HCT116 (cell line): ENCODE results near the gene CD24. TPM values are rescaled to one million over a fixed set of nuclear protein-coding genes. Genes with fewer than 3 reads are reported as not detected.

Experiments
- ATAC-seq: fragments of 200-7000 bp; cut with Tn5 transposase; 2 replicates; pipeline ENCODE4 v1.9.1; 2020; ENCODE audit warnings: mild to moderate bottlenecking, moderate library complexity
- BruUV-seq: library from RNA; stranded (reverse); fragments of 400-500 nt; replicated peaks from 2 replicates; lab custom pipeline; 2021; lab: Mats Ljungman, UMichigan
- CTCF ChIA-PET: fragments of 300-600 bp; sonication (Branson Sonifier 250); formaldehyde crosslinking; loops from one replicate; lab custom pipeline; 2021; ENCODE audit warnings: antibody characterized with exemption; lab: Charles Lee
- POLR2A ChIA-PET: fragments of 300-600, 350-600 bp; sonication (Branson Sonifier 250); formaldehyde crosslinking; loops from one replicate; lab custom pipeline; 2021; ENCODE audit warnings: antibody characterized with exemption; lab: Charles Lee
- RAD21 ChIA-PET, 2 experiments: fragments of 300-600 bp; sonication (Branson Sonifier 250); formaldehyde crosslinking; loops; one replicate each; lab custom pipeline; 2023; ENCODE audit warnings: low total read pairs in 2 of 2; ENCODE audit not compliant: uncharacterized antibody in 2 of 2, unreplicated experiment in 2 of 2, low non-redundant PET in 1 of 2; lab: Charles Lee
- DNase-seq: peaks from one replicate; pipeline ENCODE4 v3.0.0-alpha.2; 2010; ENCODE audit warnings: low read depth, low spot score
- H2AFZ ChIP-seq: fragments of 200-600 bp; shearing (Covaris generic), sonication (generic); 2 replicates; pipeline ENCODE4 v1.6.1; 2017; ENCODE audit warnings: low read depth, mixed run types, mixed read lengths, antibody characterized with exemption, low read length; ENCODE audit not compliant: poor library complexity, severe bottlenecking
- H3K27ac ChIP-seq: 2 replicates; pipeline ENCODE4 v1.5.1; 2012; ENCODE audit warnings: low read depth, low read length
- H3K27me3 ChIP-seq: fragments of 200-600 bp; sonication (generic); 2 replicates; pipeline ENCODE4 v1.6.1; 2016; ENCODE audit warnings: mixed run types, low read length, mixed read lengths; ENCODE audit not compliant: insufficient read depth
- H3K36me3 ChIP-seq, 2 experiments: fragments of 200-500 bp in 1 of 2; fragments of 200-600 bp in 1 of 2; sonication (Bioruptor generic) in 1 of 2; sonication (generic) in 1 of 2; 2 replicates each; pipeline versions ENCODE4 v1.5.1 to v1.6.1; 2014 to 2016; ENCODE audit warnings: low read length in 2 of 2, inconsistent platforms in 1 of 2, mixed read lengths in 1 of 2, mixed run types in 1 of 2; ENCODE audit not compliant: insufficient read depth in 2 of 2, control insufficient read depth in 1 of 2
- H3K4me1 ChIP-seq, 2 experiments: fragments of 200-600 bp in 1 of 2; sonication (generic) in 1 of 2; 2 replicates each; pipeline versions ENCODE4 v1.5.1 to v1.6.1; 2012 to 2017; ENCODE audit warnings: low read length in 2 of 2, inconsistent platforms in 1 of 2, mild to moderate bottlenecking in 1 of 2, mixed read lengths in 1 of 2, mixed run types in 1 of 2, moderate library complexity in 1 of 2; ENCODE audit not compliant: insufficient read depth in 2 of 2, control insufficient read depth in 1 of 2
- H3K4me2 ChIP-seq: fragments of 200-600 bp; sonication (generic); 2 replicates; pipeline ENCODE4 v1.6.1; 2017; ENCODE audit warnings: mixed run types, low read length, mixed read lengths
- H3K4me3 ChIP-seq, 2 experiments: fragments of 200-600 bp in 1 of 2; sonication (generic) in 1 of 2; replicated peaks in 1 of 2; 2 replicates each; pipeline ENCODE4 v1.5.1; 2011 to 2016; ENCODE audit warnings: low read length in 2 of 2, control low read depth in 1 of 2, low read depth in 1 of 2, mild to moderate bottlenecking in 1 of 2, mixed read lengths in 1 of 2, mixed run types in 1 of 2
- H3K79me2 ChIP-seq: fragments of 200-600 bp; sonication (generic); 2 replicates; pipeline ENCODE4 v1.6.1; 2017; ENCODE audit warnings: mild to moderate bottlenecking, mixed run types, low read length, moderate library complexity, mixed read lengths; ENCODE audit not compliant: insufficient read depth
- H3K9ac ChIP-seq: fragments of 200-600 bp; sonication (generic); 2 replicates; pipeline ENCODE4 v1.6.1; 2016; ENCODE audit warnings: low read length, mixed read lengths
- H3K9me2 ChIP-seq: fragments of 200-600 bp; sonication (generic), shearing (Covaris generic); 2 replicates; pipeline ENCODE4 v1.6.1; 2017; ENCODE audit warnings: mixed run types, mild to moderate bottlenecking, moderate library complexity; ENCODE audit not compliant: insufficient read depth
- H3K9me3 ChIP-seq, 2 experiments: fragments of 200-500 bp in 1 of 2; fragments of 200-600 bp in 1 of 2; sonication (Bioruptor generic) in 1 of 2; sonication (generic) in 1 of 2; 2 replicates each; pipeline ENCODE4 v1.6.1; 2014 to 2017; ENCODE audit warnings: low read length in 2 of 2, mixed read lengths in 2 of 2, inconsistent platforms in 1 of 2, low read depth in 1 of 2, mild to moderate bottlenecking in 1 of 2, mixed run types in 1 of 2, moderate library complexity in 1 of 2; ENCODE audit not compliant: control insufficient read depth in 1 of 2, insufficient read depth in 1 of 2
- H4K20me1 ChIP-seq: fragments of 200-600 bp; sonication (generic), shearing (Covaris generic); 2 replicates; pipeline ENCODE4 v1.6.1; 2017; ENCODE audit warnings: mixed run types, mild to moderate bottlenecking, moderate library complexity; ENCODE audit not compliant: insufficient read depth
- CBX3 ChIP-seq: IDR thresholded peaks from 2 replicates; pipeline ENCODE4 v1.6.1; 2012; ENCODE audit warnings: low read depth
- CEBPB ChIP-seq: IDR thresholded peaks from 2 replicates; pipeline ENCODE4 v1.6.1; 2012; ENCODE audit warnings: low read depth
- CTCF ChIP-seq, 3 experiments: fragments of 200-600 bp in 1 of 3; sonication (generic) in 1 of 3; IDR thresholded peaks in 2 of 3; conservative IDR thresholded peaks in 1 of 3; 2 replicates each; pipeline ENCODE4 v1.5.1; 2012 to 2017; ENCODE audit warnings: low read depth in 2 of 3, low read length in 2 of 3, antibody characterized with exemption in 1 of 3, borderline replicate concordance in 1 of 3, control low read depth in 1 of 3, mild to moderate bottlenecking in 1 of 3, mixed read lengths in 1 of 3, mixed run types in 1 of 3, moderate library complexity in 1 of 3; ENCODE audit not compliant: insufficient read depth in 1 of 3
- ELF1 ChIP-seq: IDR thresholded peaks from 2 replicates; pipeline ENCODE4 v1.6.1; 2012; ENCODE audit warnings: low read depth, borderline replicate concordance
- EZH2 ChIP-seq: fragments of 200-600 bp; sonication (generic); IDR thresholded peaks from 2 replicates; pipeline ENCODE4 v1.6.1; 2017; ENCODE audit warnings: antibody characterized with exemption, mixed run types
- EZH2phosphoT487 ChIP-seq: fragments of 200-600 bp; IDR thresholded peaks from 2 replicates; pipeline ENCODE4 v1.6.1; 2018; ENCODE audit warnings: antibody characterized with exemption, borderline replicate concordance
- FOSL1 ChIP-seq: IDR thresholded peaks from 2 replicates; pipeline ENCODE4 v1.6.1; 2012; ENCODE audit warnings: low read depth
- JUND ChIP-seq: IDR thresholded peaks from 2 replicates; pipeline ENCODE4 v1.6.1; 2012
- MAX ChIP-seq: IDR thresholded peaks from 2 replicates; pipeline ENCODE4 v1.6.1; 2012
- POLR2A ChIP-seq: IDR thresholded peaks from 2 replicates; pipeline ENCODE4 v1.7.0; 2011; ENCODE audit warnings: borderline replicate concordance; ENCODE audit not compliant: insufficient read depth, insufficient read length; ENCODE audit errors: extremely low read depth
- POLR2AphosphoS5 ChIP-seq: IDR thresholded peaks from 2 replicates; pipeline ENCODE4 v1.6.1; 2011; ENCODE audit warnings: mild to moderate bottlenecking, low read depth, low read length, moderate library complexity
- RAD21 ChIP-seq: IDR thresholded peaks from 2 replicates; pipeline ENCODE4 v1.6.1; 2012; ENCODE audit warnings: low read depth, mild to moderate bottlenecking
- SIN3A ChIP-seq: IDR thresholded peaks from 2 replicates; pipeline ENCODE4 v1.6.1; 2012; ENCODE audit warnings: low read depth
- SP1 ChIP-seq: IDR thresholded peaks from 2 replicates; pipeline ENCODE4 v1.6.1; 2012; ENCODE audit warnings: low read depth
- SRF ChIP-seq: IDR thresholded peaks from 2 replicates; pipeline ENCODE4 v1.6.1; 2012; ENCODE audit warnings: low read depth
- TCF7L2 ChIP-seq: IDR thresholded peaks from 2 replicates; pipeline ENCODE4 v1.7.0; 2011; ENCODE audit warnings: borderline replicate concordance, inconsistent platforms; ENCODE audit not compliant: insufficient read depth, insufficient read length; ENCODE audit errors: extremely low read depth
- YY1 ChIP-seq: IDR thresholded peaks from 2 replicates; pipeline ENCODE4 v1.6.1; 2011; ENCODE audit warnings: low read length, low read depth, moderate library complexity, mild to moderate bottlenecking; ENCODE audit not compliant: insufficient replicate concordance; ENCODE audit errors: extremely low read depth
- ZFX ChIP-seq: fragments of 450-650 bp; IDR thresholded peaks from 2 replicates; pipeline ENCODE4 v1.6.1; 2017
- ZNF274 ChIP-seq: fragments of 200-500 bp; sonication (Bioruptor generic); IDR thresholded peaks from 2 replicates; pipeline ENCODE4 v1.6.1; 2014; ENCODE audit warnings: mild to moderate bottlenecking, low read depth, low read length, inconsistent platforms
- intact Hi-C: fragments of 100-400 bp; cut with micrococcal nuclease; formaldehyde crosslinking; loops from 2 replicates; pipeline ENCODE4 v1.10.0; 2022
- total RNA-seq: library from RNA; stranded (reverse); gene quantifications from one replicate; pipeline ENCODE4 v1.2.1, GENCODE V29; 2021; ENCODE audit not compliant: unreplicated experiment
- TF ChIP-seq, protein P1 (sequence below): IDR thresholded peaks from 2 replicates; pipeline ENCODE4 v1.6.1; 2011; ENCODE audit warnings: mild to moderate bottlenecking, low read length, moderate library complexity; ENCODE audit not compliant: insufficient replicate concordance; ENCODE audit errors: extremely low read depth

Gene CD24
- total RNA-seq, 1 experiment from 2014 or later: 7.3 TPM

DNA sequence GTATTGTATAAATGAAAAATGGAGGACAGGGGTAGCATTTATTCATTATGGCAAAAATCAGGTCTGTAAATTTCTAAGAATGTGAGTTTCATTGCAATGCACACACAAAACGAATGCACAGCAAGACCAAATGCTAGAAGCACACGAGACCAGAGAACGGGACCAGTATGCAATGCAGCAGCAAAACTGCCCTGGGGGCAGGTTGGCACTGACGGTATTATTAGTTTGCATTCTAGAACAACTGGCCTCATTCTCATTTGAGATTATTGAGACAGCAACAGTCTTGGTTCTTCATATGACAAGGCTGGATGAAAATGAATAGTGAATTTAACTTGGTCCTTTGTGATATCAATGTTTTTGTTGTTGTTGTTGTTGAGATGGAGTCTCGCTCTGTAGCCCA, 44.5 kb upstream of the CD24 start:
- no peaks in the 10 kb centered on the region for H3K27me3 ChIP-seq
- BruUV-seq: no TSS peak
- H3K9ac ChIP-seq: no peak overlapping the region
- intact Hi-C loops: no loop called here
- ATAC-seq: no peak
- no peaks in the 10 kb centered on the region for H3K9me2 ChIP-seq
- TF ChIP-seq MAX (no peak), POLR2A (no peak), SP1 (no peak), ZNF274 (no peak), RAD21 (no peak), JUND (no peak), POLR2AphosphoS5 (no peak), EZH2 (no peak), SIN3A (no peak), TCF7L2 (no peak), EZH2phosphoT487 (no peak), ZFX (no peak), CTCF (IDR thresholded peaks at IDR 0.05 in 2 of 3, conservative IDR thresholded peaks at IDR 0.05 in 1 of 3; ENCODE audit: borderline replicate concordance in 1 of 3, insufficient read depth in 1 of 3, low read depth in 2 of 3, low read length in 2 of 3) (no peak), ELF1 (no peak), YY1 (no peak), CBX3 (no peak), FOSL1 (no peak), SRF (no peak), CEBPB (no peak)
- TF ChIP-seq, protein P1, sequence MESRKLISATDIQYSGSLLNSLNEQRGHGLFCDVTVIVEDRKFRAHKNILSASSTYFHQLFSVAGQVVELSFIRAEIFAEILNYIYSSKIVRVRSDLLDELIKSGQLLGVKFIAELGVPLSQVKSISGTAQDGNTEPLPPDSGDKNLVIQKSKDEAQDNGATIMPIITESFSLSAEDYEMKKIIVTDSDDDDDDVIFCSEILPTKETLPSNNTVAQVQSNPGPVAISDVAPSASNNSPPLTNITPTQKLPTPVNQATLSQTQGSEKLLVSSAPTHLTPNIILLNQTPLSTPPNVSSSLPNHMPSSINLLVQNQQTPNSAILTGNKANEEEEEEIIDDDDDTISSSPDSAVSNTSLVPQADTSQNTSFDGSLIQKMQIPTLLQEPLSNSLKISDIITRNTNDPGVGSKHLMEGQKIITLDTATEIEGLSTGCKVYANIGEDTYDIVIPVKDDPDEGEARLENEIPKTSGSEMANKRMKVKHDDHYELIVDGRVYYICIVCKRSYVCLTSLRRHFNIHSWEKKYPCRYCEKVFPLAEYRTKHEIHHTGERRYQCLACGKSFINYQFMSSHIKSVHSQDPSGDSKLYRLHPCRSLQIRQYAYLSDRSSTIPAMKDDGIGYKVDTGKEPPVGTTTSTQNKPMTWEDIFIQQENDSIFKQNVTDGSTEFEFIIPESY: no peak
- ChIA-PET RAD21 (no interaction called here), POLR2A (no interaction called here), CTCF (no interaction called here)
- H3K27ac ChIP-seq: no peak overlapping the region
- H3K36me3 ChIP-seq: no peaks in the 10 kb centered on the region
- no peak overlapping the region for H3K4me2 ChIP-seq
- H3K79me2 ChIP-seq: no peaks in the 10 kb centered on the region
- H3K4me3 ChIP-seq: no peak overlapping the region
- peaks cover 10 to 16% of the 10 kb centered on the region in 2 experiments for H3K4me1 ChIP-seq
- no peaks in the 10 kb centered on the region for H3K9me3 ChIP-seq
- H2AFZ ChIP-seq: no peak overlapping the region
- DNase-seq: no peak
- no peaks in the 10 kb centered on the region for H4K20me1 ChIP-seq
